GM06990 (cell line): ENCODE data around the gene CNTRL.
"Not testable (repeated sequence)": the region's sequence is repeated elsewhere in the genome, so short reads cannot be mapped to it uniquely, and the experiment has no call there.

Source experiments
- DNase-seq: peaks from one replicate; pipeline ENCODE4 v3.0.0-alpha.2; 2011; ENCODE audit not compliant: insufficient read length; ENCODE audit errors: extremely low read depth
- H3K27me3 ChIP-seq: replicated peaks from 2 replicates; pipeline ENCODE4 v1.6.0; 2011; ENCODE audit warnings: low read length; ENCODE audit not compliant: control insufficient read depth, insufficient read depth
- H3K36me3 ChIP-seq: 2 replicates; pipeline ENCODE4 v1.5.1; 2011; ENCODE audit warnings: low read length; ENCODE audit not compliant: control insufficient read depth, insufficient read depth
- H3K4me3 ChIP-seq: replicated peaks from 2 replicates; pipeline ENCODE4 v1.5.1; 2011; ENCODE audit warnings: low read depth, mild to moderate bottlenecking, control low read depth, low read length
- CTCF ChIP-seq: IDR thresholded peaks from 2 replicates; pipeline ENCODE4 v1.5.1; 2011; ENCODE audit warnings: low read length, control low read depth, mild to moderate bottlenecking, inconsistent platforms; ENCODE audit not compliant: insufficient read depth, poor library complexity, severe bottlenecking

Gene CNTRL

GRCh38 chr9:121172726-121173487 lies 98.2 kb downstream of the CNTRL start:
- no peak overlapping the region for H3K4me3 ChIP-seq
- no peak for TF ChIP-seq CTCF
- H3K27me3 ChIP-seq, result no peaks in the 10 kb centered on the region
- H3K36me3 ChIP-seq, result peaks cover 33% of the 10 kb centered on the region
- no peak for DNase-seq

GRCh38 chr9:121173501-121173900 lies 98.7 kb downstream of the CNTRL start:
- DNase-seq, result no peak
- Histone ChIP-seq H3K36me3 (peaks cover 28% of the 10 kb centered on the region), H3K4me3 (no peak overlapping the region), H3K27me3 (no peaks in the 10 kb centered on the region)
- no peak for TF ChIP-seq CTCF

- peaks cover 16% of the 10 kb centered on the region for H3K36me3 ChIP-seq
Observed at GRCh38 chr9:121178676-121179372, 104.1 kb downstream of the CNTRL start.

GRCh38 chr9:121179373-121179721 lies 104.6 kb downstream of the CNTRL start:
- not testable (repeated sequence) for DNase-seq, H3K27me3 ChIP-seq, H3K4me3 ChIP-seq
- peaks cover 16% of the 10 kb centered on the region for H3K36me3 ChIP-seq

More at GRCh38 chr9:121178676-121179372, 104.1 kb downstream of the CNTRL start:
- Histone ChIP-seq H3K27me3 (no peaks in the 10 kb centered on the region), H3K4me3 (no peak overlapping the region)
- no peak for TF ChIP-seq CTCF
- DNase-seq, result no peak

- peaks cover 12% of the 10 kb centered on the region for H3K36me3 ChIP-seq
- no peak for TF ChIP-seq CTCF
- no peak for DNase-seq
Observed at GRCh38 chr9:121179930-121180681, 105.4 kb downstream of the CNTRL start.

GRCh38 chr9:121182101-121182836 lies 107.5 kb downstream of the CNTRL start:
- Histone ChIP-seq H3K36me3 (peaks cover 10% of the 10 kb centered on the region), H3K4me3 (no peak overlapping the region), H3K27me3 (no peaks in the 10 kb centered on the region)
- no peak for DNase-seq
- no peak for TF ChIP-seq CTCF

More at GRCh38 chr9:121179930-121180681, 105.4 kb downstream of the CNTRL start:
- H3K4me3 ChIP-seq, result no peak overlapping the region
- H3K27me3 ChIP-seq, result no peaks in the 10 kb centered on the region
